HL-60 (cell line): ENCODE results near the gene NKAIN4.

Experiments
- CTCF ChIP-seq: IDR thresholded peaks from one replicate; pipeline ENCODE4 v1.5.1; 2011; ENCODE audit warnings: low read length, control low read depth, inconsistent platforms; ENCODE audit not compliant: insufficient read depth
- POLR2AphosphoS5 ChIP-seq: IDR thresholded peaks from 2 replicates; pipeline ENCODE4 v1.6.1; 2012; ENCODE audit warnings: low read depth
- SPI1 ChIP-seq: IDR thresholded peaks from 2 replicates; pipeline ENCODE4 v1.6.1; 2012; ENCODE audit warnings: low read depth, mild to moderate bottlenecking, borderline replicate concordance
- TF ChIP-seq, protein P1 (sequence below): IDR thresholded peaks from 2 replicates; pipeline ENCODE4 v1.6.1; 2012; ENCODE audit warnings: low read depth; ENCODE audit not compliant: insufficient replicate concordance

DNA sequence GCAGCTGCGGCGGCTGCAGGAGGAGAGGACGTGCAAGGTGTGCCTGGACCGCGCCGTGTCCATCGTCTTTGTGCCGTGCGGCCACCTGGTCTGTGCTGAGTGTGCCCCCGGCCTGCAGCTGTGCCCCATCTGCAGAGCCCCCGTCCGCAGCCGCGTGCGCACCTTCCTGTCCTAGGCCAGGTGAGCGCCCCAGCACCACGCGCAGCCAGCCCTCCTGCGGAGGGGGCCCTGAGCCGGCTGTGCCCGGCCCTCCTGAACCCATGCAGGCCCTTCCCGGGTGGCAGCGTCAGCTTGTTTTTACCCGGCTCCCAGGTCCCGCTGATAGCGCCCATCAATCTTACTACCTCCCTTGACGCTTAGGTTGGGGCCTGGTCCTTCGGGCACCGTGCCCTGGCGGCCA is 14.8 kb downstream of the NKAIN4 start:
- TF ChIP-seq CTCF (no peak), SPI1 (no peak), POLR2AphosphoS5 (no peak)
- TF ChIP-seq, protein P1, sequence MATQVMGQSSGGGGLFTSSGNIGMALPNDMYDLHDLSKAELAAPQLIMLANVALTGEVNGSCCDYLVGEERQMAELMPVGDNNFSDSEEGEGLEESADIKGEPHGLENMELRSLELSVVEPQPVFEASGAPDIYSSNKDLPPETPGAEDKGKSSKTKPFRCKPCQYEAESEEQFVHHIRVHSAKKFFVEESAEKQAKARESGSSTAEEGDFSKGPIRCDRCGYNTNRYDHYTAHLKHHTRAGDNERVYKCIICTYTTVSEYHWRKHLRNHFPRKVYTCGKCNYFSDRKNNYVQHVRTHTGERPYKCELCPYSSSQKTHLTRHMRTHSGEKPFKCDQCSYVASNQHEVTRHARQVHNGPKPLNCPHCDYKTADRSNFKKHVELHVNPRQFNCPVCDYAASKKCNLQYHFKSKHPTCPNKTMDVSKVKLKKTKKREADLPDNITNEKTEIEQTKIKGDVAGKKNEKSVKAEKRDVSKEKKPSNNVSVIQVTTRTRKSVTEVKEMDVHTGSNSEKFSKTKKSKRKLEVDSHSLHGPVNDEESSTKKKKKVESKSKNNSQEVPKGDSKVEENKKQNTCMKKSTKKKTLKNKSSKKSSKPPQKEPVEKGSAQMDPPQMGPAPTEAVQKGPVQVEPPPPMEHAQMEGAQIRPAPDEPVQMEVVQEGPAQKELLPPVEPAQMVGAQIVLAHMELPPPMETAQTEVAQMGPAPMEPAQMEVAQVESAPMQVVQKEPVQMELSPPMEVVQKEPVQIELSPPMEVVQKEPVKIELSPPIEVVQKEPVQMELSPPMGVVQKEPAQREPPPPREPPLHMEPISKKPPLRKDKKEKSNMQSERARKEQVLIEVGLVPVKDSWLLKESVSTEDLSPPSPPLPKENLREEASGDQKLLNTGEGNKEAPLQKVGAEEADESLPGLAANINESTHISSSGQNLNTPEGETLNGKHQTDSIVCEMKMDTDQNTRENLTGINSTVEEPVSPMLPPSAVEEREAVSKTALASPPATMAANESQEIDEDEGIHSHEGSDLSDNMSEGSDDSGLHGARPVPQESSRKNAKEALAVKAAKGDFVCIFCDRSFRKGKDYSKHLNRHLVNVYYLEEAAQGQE, result no peak
